GM23338 (cell line): ENCODE measurements around the gene TLCD3B. TPM values are rescaled to one million over a fixed set of nuclear protein-coding genes. Genes with fewer than 3 reads are reported as not detected.

Experiments used
- ATAC-seq: fragments of 200-7000 bp; cut with Tn5 transposase; 3 replicates; pipeline ENCODE4 v1.9.1; 2020
- DNase-seq: peaks from one replicate; pipeline ENCODE4 v3.0.0-alpha.2; 2015; ENCODE audit warnings: low spot score
- H2AFZ ChIP-seq: fragments of 200-600 bp; sonication (generic); 2 replicates; pipeline ENCODE4 v1.8.0; 2016; ENCODE audit warnings: antibody characterized with exemption, mild to moderate bottlenecking, moderate library complexity
- H3F3A ChIP-seq: fragments of 200-600 bp; sonication (generic); replicated peaks from 2 replicates; pipeline ENCODE4 v1.8.0; 2017; ENCODE audit warnings: antibody characterized with exemption, mixed run types, low read depth
- H3K27ac ChIP-seq: fragments of 200-600 bp; sonication (generic); 2 replicates; pipeline ENCODE4 v1.6.1; 2016; ENCODE audit warnings: low read depth
- H3K27me3 ChIP-seq: fragments of 200-600 bp; sonication (generic); 2 replicates; pipeline ENCODE4 v1.8.0; 2016; ENCODE audit warnings: mild to moderate bottlenecking, mixed run types, moderate library complexity; ENCODE audit not compliant: insufficient read depth
- H3K36me3 ChIP-seq: fragments of 200-600 bp; sonication (generic); 2 replicates; pipeline ENCODE4 v1.8.0; 2016; ENCODE audit warnings: mild to moderate bottlenecking; ENCODE audit not compliant: insufficient read depth
- H3K4me1 ChIP-seq: fragments of 200-600 bp; sonication (generic); 2 replicates; pipeline ENCODE4 v1.8.0; 2016; ENCODE audit warnings: mild to moderate bottlenecking, moderate library complexity; ENCODE audit not compliant: insufficient read depth
- H3K4me2 ChIP-seq: fragments of 200-600 bp; sonication (generic); 2 replicates; pipeline ENCODE4 v1.7.1; 2017; ENCODE audit warnings: mixed run types
- H3K4me3 ChIP-seq: fragments of 200-600 bp; sonication (generic); 2 replicates; pipeline ENCODE4 v1.6.1; 2016; ENCODE audit warnings: mixed run types
- H3K79me2 ChIP-seq: fragments of 200-600 bp; sonication (generic); replicated peaks from 2 replicates; pipeline ENCODE4 v1.8.0; 2017; ENCODE audit warnings: mild to moderate bottlenecking; ENCODE audit not compliant: insufficient read depth
- H3K9me2 ChIP-seq: fragments of 200-600 bp; sonication (generic); 2 replicates; pipeline ENCODE4 v1.8.0; 2017; ENCODE audit not compliant: insufficient read depth
- H4K20me1 ChIP-seq: fragments of 200-600 bp; sonication (generic); replicated peaks from 2 replicates; pipeline ENCODE4 v1.8.0; 2017; ENCODE audit warnings: mild to moderate bottlenecking; ENCODE audit not compliant: insufficient read depth
- H3K27ac Mint-ChIP-seq: 2 replicates; pipeline ENCODE4 v1.8.0; 2020; ENCODE audit warnings: inconsistent platforms, mild to moderate bottlenecking, moderate library complexity, mixed read lengths
- H3K27me3 Mint-ChIP-seq: 3 replicates; pipeline ENCODE4 v1.8.0; 2022; ENCODE audit warnings: low read depth, mild to moderate bottlenecking, moderate library complexity, mixed read lengths, inconsistent platforms; ENCODE audit not compliant: insufficient read depth, poor library complexity
- H3K36me3 Mint-ChIP-seq: 3 replicates; pipeline ENCODE4 v1.8.0; 2021; ENCODE audit warnings: low read depth, mild to moderate bottlenecking, inconsistent platforms, moderate library complexity, mixed read lengths
- H3K4me1 Mint-ChIP-seq: 3 replicates; pipeline ENCODE4 v1.8.0; 2020; ENCODE audit warnings: mild to moderate bottlenecking, inconsistent platforms, mixed read lengths
- H3K4me3 Mint-ChIP-seq: 3 replicates; pipeline ENCODE4 v1.8.0; 2021; ENCODE audit warnings: moderate library complexity, mild to moderate bottlenecking, inconsistent platforms, mixed read lengths
- H3K9me3 Mint-ChIP-seq: 3 replicates; pipeline ENCODE4 v1.8.0; 2020; ENCODE audit warnings: moderate library complexity, mild to moderate bottlenecking, inconsistent platforms, mixed read lengths
- CREB1 ChIP-seq: fragments of 250-450 bp; sonication (Bioruptor Pico); IDR thresholded peaks from 2 replicates; pipeline ENCODE4 v1.5.0; 2020; ENCODE audit warnings: low read depth, mild to moderate bottlenecking, moderate library complexity
- CTCF ChIP-seq, 2 experiments: fragments of 200-600 bp in 1 of 2; sonication (generic) in 1 of 2; conservative IDR thresholded peaks; 2 replicates each; pipeline versions ENCODE4 v1.5.1 to v1.6.1; 2016 to 2017; ENCODE audit warnings: antibody characterized with exemption in 2 of 2, low read depth in 2 of 2, mild to moderate bottlenecking in 2 of 2, moderate library complexity in 1 of 2
- ETS1 ChIP-seq: IDR thresholded peaks from 2 replicates; pipeline ENCODE4 v1.6.1; 2016; ENCODE audit warnings: antibody characterized with exemption
- EZH2 ChIP-seq: fragments of 200-600 bp; sonication (generic); IDR thresholded peaks from one replicate; pipeline ENCODE4 v1.8.0; 2017; ENCODE audit warnings: antibody characterized with exemption, mild to moderate bottlenecking, low read depth; ENCODE audit not compliant: unreplicated experiment
- EZH2phosphoT487 ChIP-seq: fragments of 200-600 bp; sonication (generic); IDR thresholded peaks from one replicate; pipeline ENCODE4 v1.8.1; 2018; ENCODE audit warnings: antibody characterized with exemption; ENCODE audit not compliant: unreplicated experiment
- JUNB ChIP-seq: IDR thresholded peaks from one replicate; pipeline ENCODE4 v1.6.1; 2016; ENCODE audit warnings: antibody characterized with exemption; ENCODE audit not compliant: unreplicated experiment
- NANOG ChIP-seq: IDR thresholded peaks from 2 replicates; pipeline ENCODE4 v1.6.1; 2016; ENCODE audit warnings: antibody characterized with exemption, borderline replicate concordance
- POLR2AphosphoS5 ChIP-seq: IDR thresholded peaks from 2 replicates; pipeline ENCODE4 v1.6.1; 2016; ENCODE audit warnings: antibody characterized with exemption, low read depth
- REST ChIP-seq: IDR thresholded peaks from one replicate; pipeline ENCODE4 v1.6.1; 2018; ENCODE audit warnings: antibody characterized with exemption; ENCODE audit not compliant: unreplicated experiment
- STAT1 ChIP-seq: IDR thresholded peaks from one replicate; pipeline ENCODE4 v1.6.1; 2016; ENCODE audit warnings: antibody characterized with exemption; ENCODE audit not compliant: unreplicated experiment
- ZNF114 ChIP-seq: fragments of 250-450 bp; sonication (Bioruptor Pico); IDR thresholded peaks from 2 replicates; pipeline ENCODE4 v1.5.0; 2020; ENCODE audit warnings: mild to moderate bottlenecking, moderate library complexity
- ZNF331 ChIP-seq: fragments of 250-450 bp; sonication (Bioruptor Pico); IDR thresholded peaks from 2 replicates; pipeline ENCODE4 v1.5.0; 2020; ENCODE audit warnings: low read depth, mild to moderate bottlenecking, moderate library complexity
- ZNF462 ChIP-seq: fragments of 250-450 bp; sonication (Bioruptor Pico); IDR thresholded peaks from 2 replicates; pipeline ENCODE4 v1.5.0; 2020; ENCODE audit warnings: mild to moderate bottlenecking, moderate library complexity
- polyA plus RNA-seq: library from polyadenylated mRNA; unstranded; fragments of >200 nt; fragmentation: Nextera tagmentation; extraction: Ambion mirVana; gene quantifications from 2 replicates; pipeline ENCODE4 v1.2.1, GENCODE V29; 2016
- total RNA-seq: library from RNA; depleted of rRNA; stranded (reverse); fragments of >200 nt; shearing (Covaris generic); gene quantifications from 2 replicates; pipeline ENCODE4 v1.2.3, GENCODE V29; 2014

TLCD3B gene
- total and polyA plus RNA-seq, 2 experiments from 2014 or later = 14.2 to 37.4 TPM

GRCh38 chr16:30025574-30025973, 5.5 kb downstream of the TLCD3B start:
- H3K36me3 ChIP-seq = no peaks in the 10 kb centered on the region
- ATAC-seq = no peak

More at GRCh38 chr16:30025574-30025973, 5.5 kb downstream of the TLCD3B start:
- no peaks in the 10 kb centered on the region for H3K79me2 ChIP-seq
- Mint-ChIP-seq H3K4me1 (peaks cover 27% of the 10 kb centered on the region), H3K36me3 (peaks cover 3% of the 10 kb centered on the region; the same call in 2 of the 3 replicates), H3K9me3 (no peaks in the 10 kb centered on the region; the same call in 2 of the 3 replicates), H3K27me3 (peaks cover 13% of the 10 kb centered on the region), H3K27ac (no peak overlapping the region), H3K4me3 (no peak overlapping the region)
- 0 out of 2 replicates have a peak, but pooled peaks cover 3% of the 10 kb centered on the region for H3F3A ChIP-seq
- H3K4me2 ChIP-seq = no peak overlapping the region
- no peaks in the 10 kb centered on the region for H3K27me3 ChIP-seq
- H3K4me1 ChIP-seq = peaks cover 16% of the 10 kb centered on the region
- no peak for DNase-seq
- H2AFZ ChIP-seq = no peak overlapping the region
- H3K9me2 ChIP-seq = no peaks in the 10 kb centered on the region
- no peaks in the 10 kb centered on the region; the same call in 1 of the 2 replicates for H4K20me1 ChIP-seq
- TF ChIP-seq CTCF (conservative IDR thresholded peaks at IDR 0.05; ENCODE audit: low read depth in 2 of 2) = no peak
- TF ChIP-seq EZH2 = no peak
- no peak for TF ChIP-seq ZNF331
- TF ChIP-seq REST = no peak
- no peak for TF ChIP-seq ETS1
- TF ChIP-seq CREB1 = no peak
- TF ChIP-seq EZH2phosphoT487 = no peak
- TF ChIP-seq STAT1 = no peak
- no peak for TF ChIP-seq POLR2AphosphoS5
- TF ChIP-seq ZNF462 (CRISPR knock-in tag) = no peak
- TF ChIP-seq ZNF114 (CRISPR knock-in tag) = no peak
- no peak for TF ChIP-seq NANOG
- no peak for TF ChIP-seq JUNB
- no peak overlapping the region for H3K27ac ChIP-seq
- no peak overlapping the region for H3K4me3 ChIP-seq
